CD4-positive, alpha-beta T cell treated with Interleukin-1 beta for 1 hour (primary cell): Measurements from ENCODE around the gene TCF21.
"Not testable (repeated sequence)": the region's sequence is repeated elsewhere in the genome, so short reads cannot be mapped to it uniquely, and the experiment has no call there.

ENCODE experiments used
- DNase-seq, 2 donors: peaks; one replicate each; pipeline ENCODE4 v3.0.0-alpha.2; 2020 to 2022

The TCF21 gene

GRCh38 chr6:133936352-133936751, 47.4 kb downstream of the TCF21 start:
- DNase-seq: not testable (repeated sequence)

GRCh38 chr6:133937909-133938308, 49.0 kb downstream of the TCF21 start:
- no peak for DNase-seq

- DNase-seq: no peak
These were observed 49.6 kb downstream of the TCF21 start for GRCh38 chr6:133938533-133938932.

- DNase-seq: no peak
These were observed 51.1 kb downstream of the TCF21 start for GRCh38 chr6:133939778-133940667.
